Measurements from ENCODE around the gene PLPPR1.
"Not testable (repeated sequence)": the region's sequence is repeated elsewhere in the genome, so short reads cannot be mapped to it uniquely, and the experiment has no call there.

PLPPR1 gene

DNA sequence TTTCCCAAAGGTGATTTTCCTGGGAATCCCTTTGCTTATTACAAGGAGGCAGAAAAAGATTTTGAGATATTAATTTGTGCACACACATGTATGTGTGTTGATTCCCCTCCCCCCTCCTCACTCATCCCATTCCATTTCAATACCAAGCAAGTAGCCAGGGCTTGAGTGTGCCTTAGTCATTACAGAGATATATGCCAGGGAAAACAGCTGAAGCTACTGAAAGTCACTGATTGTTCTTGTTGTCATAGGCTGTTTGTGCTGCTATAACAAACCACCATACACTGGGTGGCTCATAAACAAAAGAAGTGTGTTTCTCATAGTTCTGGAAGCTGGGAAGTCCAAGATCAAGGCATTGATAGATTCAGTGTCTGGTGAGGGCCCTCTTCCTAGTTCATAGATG is 197.6 kb downstream of the PLPPR1 start:
- DNase-seq = no peak

DNA sequence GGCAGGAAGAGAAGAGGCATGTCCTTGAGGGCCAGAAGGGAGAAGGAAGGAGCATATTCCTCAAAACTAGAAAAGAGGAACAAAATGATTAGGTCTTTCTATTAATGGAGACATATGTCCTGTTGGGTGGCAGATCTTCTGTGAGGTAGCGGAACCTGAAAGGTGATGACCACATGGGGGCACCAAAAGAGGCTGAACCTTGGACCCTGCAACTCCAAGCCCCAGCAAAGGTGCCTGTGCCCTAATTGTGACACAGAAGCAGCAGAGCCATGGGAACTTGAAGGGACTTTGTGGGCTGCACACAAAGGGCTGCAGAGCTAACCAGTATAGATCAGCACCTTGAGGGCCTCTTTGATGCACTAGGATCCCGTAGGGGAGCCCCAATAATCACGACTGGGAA is 198.3 kb downstream of the PLPPR1 start:
- no peak for DNase-seq

DNA sequence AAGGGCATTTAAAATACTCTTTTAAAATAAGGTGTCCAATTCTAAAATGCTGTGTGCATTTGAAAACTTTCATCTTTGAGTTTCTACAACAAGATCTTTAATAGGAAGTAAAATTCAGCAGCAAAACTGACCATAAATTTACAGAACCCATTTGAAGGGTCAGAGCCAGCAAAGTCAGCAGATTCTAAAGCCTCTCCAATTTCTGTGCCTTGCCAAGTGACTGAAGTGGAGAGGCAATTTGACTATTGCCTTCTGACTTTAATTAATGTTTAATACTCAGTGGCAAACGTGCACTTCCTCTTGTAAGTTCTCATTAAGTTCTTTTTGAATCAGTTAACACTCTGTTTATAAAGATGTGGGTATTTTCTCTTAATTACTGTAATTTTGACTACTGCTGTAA is 201.1 kb downstream of the PLPPR1 start:
- no peak for DNase-seq

DNA sequence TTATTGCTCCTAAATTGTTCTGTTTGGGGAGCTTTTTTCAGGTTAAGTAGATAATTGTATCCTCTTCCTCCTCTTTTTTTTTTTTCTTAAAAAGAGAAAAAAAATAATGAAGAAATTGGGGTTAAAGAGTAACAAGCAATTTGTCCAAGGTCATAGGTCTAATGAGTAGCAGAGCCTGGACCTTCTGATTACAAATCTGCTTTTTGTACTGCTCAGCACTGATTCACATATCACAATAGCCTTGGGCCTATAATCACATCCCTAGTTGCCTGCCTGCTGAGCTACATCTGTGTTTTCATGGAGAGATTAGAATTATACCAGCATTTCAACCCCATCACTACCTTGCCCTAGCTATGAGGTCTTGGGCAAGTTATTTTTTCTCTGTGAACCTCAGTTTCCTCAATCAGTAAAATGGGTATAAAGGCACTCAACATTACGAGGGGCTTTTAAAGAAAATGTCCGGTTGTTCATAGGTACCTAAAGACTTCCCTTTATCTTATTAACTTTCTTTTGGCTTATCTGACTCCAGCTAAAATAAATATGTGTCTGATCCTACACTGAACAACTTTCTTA is 204.0 kb downstream of the PLPPR1 start:
- DNase-seq = no peak

DNA sequence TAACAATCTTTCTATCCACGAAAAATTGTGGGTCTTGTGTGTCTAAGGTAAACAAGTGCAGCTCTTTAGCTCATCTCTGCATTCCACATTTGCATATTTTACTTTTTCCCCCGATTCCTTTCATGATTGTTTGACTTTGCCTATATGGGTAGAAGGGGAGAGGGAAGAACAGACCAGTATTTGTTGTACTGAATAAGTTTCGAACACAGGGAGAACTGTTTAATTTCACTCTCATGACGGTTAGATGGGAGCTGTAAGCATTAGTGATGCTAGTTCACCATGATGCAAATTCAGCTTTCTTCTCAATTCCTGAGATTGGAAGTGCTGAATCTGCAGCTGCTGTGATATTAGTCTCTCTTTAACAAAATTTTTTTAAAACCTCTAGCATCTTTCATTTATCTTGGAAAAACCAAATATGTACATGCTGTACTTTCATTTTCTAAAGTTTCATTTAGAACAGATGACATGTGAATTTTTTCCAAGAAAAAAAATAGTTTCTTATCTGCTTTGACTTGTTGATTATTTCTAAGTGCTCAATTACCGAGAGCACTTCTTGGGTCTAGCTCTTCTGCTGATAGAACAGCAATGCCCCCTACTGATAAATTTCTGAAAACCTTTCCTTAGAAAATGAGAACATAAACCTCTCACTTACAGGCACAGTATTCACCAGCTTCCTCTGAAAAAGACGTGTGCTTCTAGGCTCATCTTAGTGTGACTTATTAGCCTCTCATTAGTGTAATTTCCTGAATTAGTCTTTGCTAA is 206.8 kb downstream of the PLPPR1 start:
- DNase-seq = no peak

DNA sequence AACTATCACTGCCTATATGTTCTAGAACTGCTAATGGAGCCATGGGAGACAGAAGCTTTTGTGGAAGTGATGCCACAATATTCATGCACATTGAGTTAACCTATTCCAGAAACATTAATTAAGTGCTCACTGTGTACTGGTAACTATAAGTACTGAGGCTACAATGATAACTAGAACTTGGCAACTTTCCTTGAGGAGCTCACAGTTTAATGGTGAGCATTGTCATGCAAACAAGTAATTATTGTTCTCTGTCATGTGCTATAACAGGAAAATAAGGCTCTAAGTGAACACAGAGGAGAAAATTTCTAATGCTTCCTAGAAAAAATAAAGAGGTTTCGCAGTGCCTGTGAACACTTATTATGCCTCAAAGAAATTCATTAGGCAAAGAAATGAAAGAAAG is 214.1 kb downstream of the PLPPR1 start:
- DNase-seq = no peak

DNA sequence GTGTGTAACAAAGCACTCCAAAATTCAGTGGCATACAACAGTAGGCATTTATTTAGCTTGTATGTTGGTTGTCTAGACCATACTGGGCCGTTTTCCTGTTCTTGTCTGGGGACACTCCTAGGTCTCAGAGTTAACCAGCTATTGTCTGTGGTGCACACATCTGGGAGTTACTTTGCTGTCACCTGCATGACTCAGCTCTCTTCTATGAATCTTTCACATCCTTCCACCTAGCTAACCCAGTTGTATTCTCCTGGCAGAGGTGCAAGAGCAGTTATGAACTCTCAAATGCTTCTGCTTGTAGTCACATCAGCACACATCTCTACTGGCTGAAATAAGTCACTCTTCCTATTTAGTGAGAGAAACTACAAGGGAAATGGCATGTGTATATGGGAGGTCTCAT is 218.2 kb downstream of the PLPPR1 start:
- DNase-seq = no peak

DNA sequence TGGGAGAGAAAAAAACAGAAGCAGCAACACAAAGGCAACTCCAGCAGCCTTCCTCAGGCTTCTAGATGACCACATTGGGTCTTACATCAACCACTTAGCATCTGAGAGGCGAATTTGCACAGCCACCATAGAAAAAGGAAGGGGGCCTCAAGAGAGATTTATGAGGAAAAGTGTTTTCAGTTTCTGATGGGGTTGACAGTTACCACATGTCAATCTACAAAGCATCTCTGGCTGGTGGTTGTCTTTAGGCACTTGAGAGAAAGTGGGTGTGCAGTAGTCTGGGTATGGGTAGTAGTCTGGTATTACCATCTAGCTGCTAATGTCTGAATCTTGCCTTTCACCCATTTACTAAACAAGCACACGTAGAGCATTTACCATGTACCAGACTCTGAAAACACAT is 218.8 kb downstream of the PLPPR1 start:
- no peak for DNase-seq

DNA sequence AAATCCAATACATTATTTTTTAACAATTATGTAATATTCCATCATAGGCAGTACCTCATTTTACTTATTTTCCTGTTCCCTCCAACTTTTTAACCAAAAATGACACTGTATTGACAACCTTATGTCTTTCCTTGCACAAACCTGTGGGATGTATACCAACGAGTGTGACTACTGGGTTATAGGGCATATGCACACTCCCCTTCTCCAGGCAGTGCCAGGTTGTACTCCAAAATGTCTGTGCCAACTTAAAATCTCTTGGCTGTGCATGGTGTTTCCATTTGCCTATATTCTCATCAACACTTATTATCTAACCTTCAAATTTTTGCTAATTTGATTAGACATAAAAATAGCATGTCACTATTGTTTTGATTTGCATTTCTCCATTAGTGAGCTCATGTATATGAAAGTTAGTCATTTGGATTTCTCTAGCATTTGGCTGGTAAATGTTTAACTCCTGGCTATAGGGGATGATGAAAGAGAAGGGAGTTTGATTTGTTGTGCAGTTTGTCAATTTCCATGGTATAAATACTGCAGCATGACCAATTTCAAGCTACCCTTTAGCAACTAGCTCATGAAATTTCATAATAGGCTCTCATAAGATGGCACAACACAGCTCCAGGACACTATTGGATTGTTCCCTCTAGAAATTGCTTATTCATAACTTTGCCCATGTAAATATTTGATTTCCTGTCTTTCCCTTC is 226.4 kb downstream of the PLPPR1 start:
- DNase-seq = no peak

DNA sequence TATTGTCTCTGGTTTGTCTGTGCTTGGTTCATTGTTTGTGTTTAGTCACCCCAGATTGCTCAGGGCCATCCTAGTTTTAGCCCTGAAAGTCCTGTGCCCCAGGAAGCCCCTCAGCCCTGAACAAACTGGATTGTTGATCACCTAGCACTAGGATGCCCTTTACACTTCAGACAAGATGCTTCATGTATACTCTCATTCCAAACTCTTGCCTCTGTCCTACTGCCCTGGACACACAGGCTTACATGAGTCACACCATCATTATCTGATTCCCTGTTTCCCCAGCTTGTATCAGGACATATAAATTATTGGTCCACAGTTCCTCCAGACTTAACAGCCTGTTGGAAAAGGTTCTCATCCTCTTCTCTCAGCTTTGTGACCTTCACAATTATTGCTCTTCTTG is 236.2 kb downstream of the PLPPR1 start:
- no peak for DNase-seq

DNA sequence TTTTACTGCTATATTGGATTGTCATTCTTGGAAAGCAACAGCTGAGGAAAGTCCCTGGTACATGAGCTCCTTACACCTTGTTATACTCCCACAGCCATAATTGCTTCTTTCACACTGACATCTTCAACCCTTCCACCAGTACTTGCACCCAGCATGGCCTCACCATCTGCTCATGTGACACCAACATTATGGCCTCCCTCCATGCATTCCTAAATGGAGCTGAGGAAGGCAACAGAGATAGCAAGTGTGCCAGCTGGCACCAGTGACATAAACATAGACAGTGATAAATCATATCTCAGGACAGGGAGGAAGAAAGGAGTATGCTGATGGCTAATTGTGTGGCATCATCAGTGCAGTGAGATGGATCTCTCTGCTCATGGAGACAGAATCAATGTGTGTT is 236.7 kb downstream of the PLPPR1 start:
- DNase-seq = no peak

DNA sequence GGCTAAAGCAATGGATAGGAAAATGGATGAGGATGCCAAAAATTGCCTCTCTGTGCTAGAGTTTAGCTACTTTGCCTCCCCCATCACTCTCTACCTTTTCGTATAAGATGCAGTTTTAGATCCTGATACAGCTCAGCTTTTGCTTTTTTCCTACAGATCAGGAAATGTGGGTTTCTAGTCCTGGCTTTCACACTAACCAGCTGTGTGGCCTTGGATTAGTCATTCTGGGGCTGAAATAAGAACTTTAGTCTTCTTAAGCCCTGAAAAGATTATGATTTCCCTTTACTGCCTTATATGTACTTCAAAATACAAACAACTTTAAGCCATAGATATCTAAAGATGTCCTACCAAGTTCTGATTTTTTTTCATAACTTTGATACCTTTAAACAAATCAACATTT is 239.9 kb downstream of the PLPPR1 start:
- DNase-seq = no peak

DNA sequence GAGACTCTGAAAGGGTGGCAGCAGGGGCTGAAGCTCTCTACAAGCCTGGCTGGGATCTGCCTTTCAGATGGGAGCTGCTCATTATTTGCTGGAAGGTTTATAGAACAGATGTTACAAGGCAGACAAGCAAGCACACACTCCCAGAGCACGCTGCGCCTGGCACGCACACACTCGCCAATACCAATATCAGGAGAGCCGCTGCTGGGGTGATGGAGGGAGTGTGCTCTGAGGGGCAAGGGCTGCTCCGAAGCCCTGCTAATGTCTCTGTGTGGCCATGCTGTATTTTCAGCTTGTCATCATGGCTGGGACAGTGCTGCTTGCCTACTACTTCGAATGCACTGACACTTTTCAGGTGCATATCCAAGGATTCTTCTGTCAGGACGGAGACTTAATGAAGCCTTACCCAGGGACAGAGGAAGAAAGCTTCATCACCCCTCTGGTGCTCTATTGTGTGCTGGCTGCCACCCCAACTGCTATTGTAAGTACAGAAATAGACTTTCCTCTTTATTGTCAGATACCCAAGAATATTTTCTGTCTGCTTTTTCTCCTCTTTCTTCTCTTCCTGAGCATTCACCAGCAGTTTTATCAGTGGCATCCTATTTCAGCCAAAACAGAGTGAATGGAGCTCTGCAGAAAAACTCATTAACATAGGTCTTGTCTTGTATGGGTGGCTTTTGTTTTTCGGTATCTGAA is 241.2 kb downstream of the PLPPR1 start:
- DNase-seq = no peak

DNA sequence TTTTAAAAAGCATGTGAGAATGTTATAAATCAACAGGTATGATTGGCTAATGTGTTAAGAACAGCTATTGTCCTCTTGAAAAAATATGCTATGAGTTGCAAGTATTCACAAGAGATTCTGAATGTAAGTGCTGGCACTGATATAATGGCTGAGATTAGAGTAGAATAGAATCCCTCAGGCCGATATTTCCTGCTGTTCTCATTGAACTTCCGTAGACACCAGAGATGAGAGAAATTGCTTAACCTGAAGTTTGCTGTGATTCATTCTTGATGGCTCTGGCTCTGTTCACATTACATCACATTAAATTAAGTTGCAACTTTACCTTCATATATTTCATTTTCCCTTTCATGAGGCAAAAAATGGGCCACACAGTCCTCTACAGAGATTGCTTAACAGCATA is 241.8 kb downstream of the PLPPR1 start:
- no peak for DNase-seq

DNA sequence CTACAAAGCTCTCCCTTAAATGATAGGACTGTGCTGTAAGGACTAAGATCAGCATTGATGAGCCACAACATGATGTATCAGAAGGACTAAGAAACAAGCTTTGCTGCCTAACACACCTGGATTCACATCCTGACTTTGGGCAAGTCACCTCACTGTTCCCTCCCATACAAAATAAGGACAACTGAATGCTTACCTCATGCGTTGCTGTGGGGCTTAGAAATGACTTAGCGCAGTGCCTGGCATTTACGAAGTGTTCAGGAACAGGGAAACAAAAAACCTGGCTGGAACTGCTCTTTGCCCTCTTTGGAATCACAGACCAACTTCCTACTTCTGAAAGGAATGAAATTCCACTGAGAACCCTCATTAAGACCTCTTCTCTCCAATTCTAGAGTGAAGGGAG is 242.6 kb downstream of the PLPPR1 start:
- DNase-seq = no peak

DNA sequence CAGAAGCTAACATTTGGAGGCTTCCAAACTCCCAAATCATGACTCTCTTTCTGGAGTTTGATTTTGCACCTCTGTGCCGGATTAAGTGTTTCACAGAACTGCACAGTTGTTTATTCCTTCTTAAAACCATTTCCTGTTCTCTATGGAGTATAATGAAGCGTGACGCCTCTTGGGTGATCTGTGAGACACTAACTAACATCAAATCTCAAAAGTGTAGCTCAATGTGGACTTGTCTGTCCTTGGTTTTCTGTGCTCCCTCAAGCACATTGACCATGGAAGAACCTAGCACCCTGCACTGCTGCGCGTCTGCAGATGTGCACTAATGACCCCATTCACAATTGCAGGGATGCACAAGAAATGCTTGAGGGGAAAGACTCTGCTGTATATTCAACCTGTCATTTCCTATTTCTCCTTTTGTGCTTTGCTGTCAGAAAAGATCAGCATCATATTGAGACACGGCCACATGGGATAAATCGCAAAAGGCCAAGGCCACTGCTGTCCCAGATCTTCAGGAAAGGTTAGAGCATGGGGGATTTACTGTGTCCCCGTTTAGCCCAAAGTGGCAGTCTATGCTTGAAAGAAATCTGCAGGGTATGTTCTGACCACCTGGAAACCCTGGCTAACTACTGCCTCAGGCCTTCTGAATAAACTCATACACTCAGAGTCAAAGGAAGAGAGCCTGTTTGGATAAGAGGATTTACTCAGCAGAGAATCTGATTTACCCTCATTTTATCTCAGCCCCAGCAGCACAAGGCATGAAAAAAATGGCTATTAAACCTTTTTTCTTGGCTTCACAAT is 246.6 kb downstream of the PLPPR1 start:
- no peak for DNase-seq

DNA sequence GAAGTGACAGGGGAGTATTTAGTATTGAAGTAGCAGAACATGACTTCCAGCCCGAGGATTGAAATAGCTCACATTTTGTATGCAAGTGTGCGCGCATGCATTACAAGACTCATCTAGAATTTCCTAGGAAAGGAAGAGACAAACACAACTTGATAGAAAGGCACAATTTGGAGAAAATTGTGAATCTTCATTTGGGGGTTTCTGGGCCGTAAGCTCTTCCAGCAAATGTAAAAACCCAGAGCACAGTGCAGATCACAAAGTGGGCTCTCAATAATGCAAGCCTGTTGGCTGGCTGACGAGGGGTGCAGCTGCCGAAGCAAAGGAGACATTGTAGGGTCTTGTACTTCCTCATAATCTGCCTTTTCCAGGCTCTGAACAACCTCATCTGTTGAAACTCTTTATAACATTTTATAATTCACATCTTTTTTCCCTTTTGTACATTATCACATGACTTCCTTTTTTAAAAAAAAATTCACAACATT is 247.3 kb downstream of the PLPPR1 start:
- no peak for DNase-seq

DNA sequence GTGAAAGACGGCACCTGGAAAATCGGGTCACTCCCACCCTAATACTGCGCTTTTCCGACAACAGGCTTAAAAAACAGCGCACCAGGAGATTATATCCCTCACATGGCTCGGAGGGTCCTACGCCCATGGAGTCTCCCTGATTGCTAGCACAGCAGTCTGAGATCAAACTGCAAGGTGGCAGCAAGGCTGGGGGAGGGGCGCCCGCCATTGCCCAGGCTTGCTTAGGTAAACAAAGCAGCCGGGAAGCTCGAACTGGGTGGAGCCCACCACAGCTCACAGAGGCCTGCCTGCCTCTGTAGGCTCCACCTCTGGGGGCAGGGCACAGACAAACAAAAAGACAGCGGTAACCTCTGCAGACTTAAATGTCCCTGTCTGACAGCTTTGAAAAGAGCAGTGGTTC is 262.5 kb downstream of the PLPPR1 start:
- not testable (repeated sequence) for DNase-seq

DNA sequence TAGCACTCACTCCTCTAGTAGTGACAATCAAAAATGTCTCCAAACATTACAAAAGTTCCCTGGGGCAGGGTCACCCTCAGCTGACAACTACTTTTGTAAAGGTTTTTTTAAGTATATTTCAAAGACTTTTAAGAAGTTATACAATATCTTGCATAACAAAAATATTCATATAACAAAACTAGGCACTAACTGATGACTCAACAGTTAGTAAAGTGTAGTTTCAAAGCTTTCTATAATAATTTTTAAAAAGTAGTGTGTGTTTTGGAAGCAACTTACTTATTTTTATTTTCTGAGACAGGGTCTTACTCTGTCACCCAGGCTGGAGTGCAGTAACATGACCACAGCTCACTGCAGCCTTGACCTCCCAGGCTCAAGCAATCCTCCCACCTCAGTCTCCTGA is 271.4 kb downstream of the PLPPR1 start:
- no peak for DNase-seq

DNA sequence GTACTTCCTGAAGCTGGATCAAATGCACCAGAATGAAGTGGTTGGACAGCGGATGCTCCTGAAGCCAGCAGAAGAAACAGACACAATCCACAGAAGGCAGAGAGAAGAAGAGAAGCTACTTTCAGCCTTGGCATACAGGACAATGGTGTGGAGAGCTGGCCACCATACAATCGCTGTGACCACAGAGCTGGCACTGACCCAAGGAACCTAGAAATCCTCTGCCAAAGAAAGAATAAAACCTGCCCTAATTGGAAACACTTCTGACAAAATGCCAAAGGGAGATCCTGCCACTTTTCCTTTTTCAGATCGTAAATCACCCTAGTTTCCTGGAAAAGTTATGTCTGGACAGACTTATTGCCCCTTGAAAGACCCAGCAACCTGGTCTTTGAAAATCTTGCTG is 278.5 kb downstream of the PLPPR1 start:
- no peak for DNase-seq

DNA sequence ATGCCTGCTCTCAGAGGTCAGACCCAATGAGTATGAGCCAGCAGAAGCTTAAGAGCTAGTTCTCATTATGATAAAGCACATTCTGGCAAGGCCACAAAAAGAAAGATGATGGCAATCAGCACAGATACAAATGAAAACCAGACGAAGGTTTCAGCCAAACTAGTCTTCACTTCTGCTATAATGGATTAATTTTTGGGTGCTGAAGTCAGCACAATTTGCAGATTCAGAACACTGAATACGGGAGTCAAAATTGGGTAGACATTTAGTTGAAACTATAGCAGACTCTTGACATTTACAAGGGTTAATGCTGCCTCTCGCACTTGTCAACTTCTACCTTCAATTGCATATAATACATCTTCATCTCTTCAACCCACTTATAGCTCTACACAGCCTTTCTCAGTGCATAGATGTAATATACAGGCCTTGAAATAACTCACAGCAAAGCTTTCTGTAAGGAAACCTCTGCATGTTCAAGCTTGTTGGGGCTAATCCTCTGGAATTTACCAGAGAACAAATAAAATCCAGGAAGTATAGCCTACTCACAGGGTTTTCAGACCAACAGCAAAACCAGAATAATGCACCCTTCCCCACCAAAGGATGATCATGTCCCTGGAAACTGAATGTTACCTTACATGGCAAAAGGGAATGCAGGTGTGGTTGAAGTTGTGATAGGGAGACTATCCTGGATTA is 279.1 kb downstream of the PLPPR1 start:
- DNase-seq = no peak

DNA sequence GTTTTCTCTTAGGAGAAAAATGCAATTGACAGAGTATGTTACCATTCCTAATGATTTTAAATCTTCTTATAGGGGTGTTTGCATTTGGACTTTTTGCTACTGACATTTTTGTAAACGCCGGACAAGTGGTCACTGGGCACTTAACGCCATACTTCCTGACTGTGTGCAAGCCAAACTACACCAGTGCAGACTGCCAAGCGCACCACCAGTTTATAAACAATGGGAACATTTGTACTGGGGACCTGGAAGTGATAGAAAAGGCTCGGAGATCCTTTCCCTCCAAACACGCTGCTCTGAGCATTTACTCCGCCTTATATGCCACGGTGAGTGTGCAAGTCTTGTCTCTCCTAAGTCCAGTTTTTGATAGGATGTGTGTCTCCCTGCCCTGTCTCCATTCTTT is 280.6 kb downstream of the PLPPR1 start:
- no peak for DNase-seq
